Measurements from ENCODE around the gene HOATZ.

DNA sequence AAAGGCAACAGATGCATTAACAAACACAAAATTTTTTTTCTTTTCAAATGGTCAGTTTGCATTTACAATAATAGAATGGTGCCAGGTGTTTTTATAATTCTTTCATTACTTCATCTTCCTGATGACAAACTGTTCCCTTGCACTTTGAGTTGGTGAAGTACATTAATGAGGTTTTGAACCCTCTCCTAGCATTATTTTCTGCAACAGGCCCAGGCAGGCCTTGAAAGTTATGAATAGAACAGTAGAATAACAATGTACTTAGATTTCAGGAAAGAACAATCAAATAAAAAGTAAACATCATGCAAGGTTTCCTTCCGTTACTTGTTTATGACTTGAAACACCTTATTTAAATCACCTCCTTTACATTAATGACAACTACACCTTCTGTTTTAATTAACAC, 12.0 kb upstream of the HOATZ start:
- TF ChIP-seq POLR2A (IDR thresholded peaks at IDR 0.05): no peak
- TF ChIP-seq, protein P1, sequence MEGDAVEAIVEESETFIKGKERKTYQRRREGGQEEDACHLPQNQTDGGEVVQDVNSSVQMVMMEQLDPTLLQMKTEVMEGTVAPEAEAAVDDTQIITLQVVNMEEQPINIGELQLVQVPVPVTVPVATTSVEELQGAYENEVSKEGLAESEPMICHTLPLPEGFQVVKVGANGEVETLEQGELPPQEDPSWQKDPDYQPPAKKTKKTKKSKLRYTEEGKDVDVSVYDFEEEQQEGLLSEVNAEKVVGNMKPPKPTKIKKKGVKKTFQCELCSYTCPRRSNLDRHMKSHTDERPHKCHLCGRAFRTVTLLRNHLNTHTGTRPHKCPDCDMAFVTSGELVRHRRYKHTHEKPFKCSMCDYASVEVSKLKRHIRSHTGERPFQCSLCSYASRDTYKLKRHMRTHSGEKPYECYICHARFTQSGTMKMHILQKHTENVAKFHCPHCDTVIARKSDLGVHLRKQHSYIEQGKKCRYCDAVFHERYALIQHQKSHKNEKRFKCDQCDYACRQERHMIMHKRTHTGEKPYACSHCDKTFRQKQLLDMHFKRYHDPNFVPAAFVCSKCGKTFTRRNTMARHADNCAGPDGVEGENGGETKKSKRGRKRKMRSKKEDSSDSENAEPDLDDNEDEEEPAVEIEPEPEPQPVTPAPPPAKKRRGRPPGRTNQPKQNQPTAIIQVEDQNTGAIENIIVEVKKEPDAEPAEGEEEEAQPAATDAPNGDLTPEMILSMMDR (IDR thresholded peaks at IDR 0.05): no peak

All from testis (tissue), 2 donors.